Activated CD4-positive, alpha-beta T cell treated with anti-CD3 and anti-CD28 coated beads for 48 hours (primary cell): ENCODE measurements around the gene CD300H.
A peak's percentile ranks its signal among the peaks of the same experiment; 100 is the strongest.
"Not testable (repeated sequence)": the region's sequence is repeated elsewhere in the genome, so short reads cannot be mapped to it uniquely, and the experiment has no call there.

Source experiments
- DNase-seq: peaks from one replicate; pipeline ENCODE4 v3.0.0-alpha.2; 2020

Gene CD300H

DNA sequence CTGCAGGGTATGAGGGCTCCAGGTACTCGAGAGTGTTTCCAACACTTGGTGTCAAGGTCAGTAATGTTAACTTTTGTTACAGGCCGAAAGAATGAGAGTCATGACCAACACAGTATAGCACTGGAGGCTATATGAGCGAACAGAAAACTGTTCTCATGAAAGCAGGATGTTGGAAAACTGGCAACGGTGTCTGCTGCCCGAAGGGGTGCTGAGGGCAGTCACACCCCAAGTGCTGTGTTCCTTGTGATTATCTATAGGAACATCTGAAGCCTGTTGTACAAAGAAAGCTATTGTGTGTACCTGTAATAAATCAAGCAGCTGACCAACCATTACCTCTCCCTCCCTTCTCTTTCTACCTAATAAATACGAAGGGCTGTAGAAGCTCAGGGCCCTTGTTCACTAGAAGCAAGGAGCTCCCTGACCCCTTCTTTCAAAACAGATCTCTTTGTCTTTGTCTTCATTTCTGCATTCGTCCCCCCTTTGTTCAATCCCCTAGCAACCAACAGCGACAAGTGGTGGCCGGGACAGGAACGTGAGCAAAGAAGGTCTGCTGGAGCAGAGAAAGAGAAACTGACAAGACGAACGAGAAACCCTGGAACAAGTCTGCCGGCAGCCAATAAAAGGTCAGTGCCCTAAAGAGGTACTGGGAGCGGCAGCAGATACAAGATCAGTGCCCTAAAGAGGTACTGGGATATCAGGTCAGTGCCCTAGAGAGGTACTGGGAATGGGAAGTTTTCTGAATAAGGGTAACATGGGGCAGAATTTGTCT lies 17.2 kb upstream of the CD300H start:
- no peak for DNase-seq

DNA sequence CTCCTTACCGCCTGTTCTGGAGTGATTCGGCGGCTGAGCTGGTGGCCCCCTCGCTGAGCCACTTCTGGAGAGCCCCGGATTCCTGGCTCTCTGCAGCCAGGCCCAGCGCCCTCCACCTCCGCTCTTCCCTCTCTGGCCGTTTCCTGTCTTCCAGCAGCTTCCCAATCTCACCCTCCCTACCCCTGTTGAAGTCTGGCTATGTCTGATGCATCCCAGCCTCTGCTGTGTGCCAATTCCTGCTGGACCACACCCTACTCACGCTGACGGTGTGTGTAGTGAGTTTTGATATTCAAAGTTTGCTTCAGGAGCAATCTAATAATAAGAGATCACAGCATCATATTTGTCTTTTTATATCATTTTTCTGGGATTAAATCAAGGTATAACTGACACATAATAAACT lies 15.3 kb upstream of the CD300H start:
- no peak for DNase-seq

DNA sequence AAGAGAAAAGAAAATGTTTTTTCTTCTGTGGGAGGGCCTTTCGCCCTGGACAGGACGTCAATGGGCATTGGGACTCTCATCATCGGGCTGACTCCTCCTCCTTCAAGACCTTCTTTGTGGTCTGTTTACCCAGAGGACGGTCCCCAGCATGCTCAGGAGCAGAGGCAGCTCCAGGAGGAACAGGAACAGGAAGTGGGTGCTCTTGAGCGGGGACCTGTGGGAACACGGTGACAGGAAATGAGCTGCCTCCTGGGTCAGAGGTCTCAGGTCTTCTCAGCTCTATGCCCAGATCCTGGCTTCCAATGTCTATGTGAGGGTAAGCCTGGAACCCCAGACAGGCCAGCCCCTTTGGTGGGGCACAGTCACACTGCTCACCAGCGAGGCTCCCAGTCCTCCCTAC lies 12.6 kb upstream of the CD300H start:
- DNase-seq: no peak

DNA sequence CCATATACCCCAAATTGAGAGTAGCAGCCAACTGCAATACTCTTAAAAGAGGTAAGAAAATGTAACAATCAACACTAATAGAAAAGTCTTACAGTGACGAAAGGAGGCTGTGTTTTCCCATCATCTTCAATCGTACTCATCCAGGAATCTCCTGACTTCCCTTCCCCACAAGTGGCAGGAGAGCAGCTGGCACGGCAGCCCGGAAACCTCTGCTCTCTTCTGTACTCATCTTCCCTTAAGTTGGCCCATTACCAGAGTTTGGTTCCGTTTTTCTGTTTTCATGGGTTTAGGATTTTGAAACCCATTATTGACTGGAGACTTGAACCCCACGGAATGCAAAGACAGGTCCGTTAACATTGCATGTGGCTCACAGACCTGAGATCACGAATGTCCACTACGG lies 11.7 kb upstream of the CD300H start:
- DNase-seq: no peak

DNA sequence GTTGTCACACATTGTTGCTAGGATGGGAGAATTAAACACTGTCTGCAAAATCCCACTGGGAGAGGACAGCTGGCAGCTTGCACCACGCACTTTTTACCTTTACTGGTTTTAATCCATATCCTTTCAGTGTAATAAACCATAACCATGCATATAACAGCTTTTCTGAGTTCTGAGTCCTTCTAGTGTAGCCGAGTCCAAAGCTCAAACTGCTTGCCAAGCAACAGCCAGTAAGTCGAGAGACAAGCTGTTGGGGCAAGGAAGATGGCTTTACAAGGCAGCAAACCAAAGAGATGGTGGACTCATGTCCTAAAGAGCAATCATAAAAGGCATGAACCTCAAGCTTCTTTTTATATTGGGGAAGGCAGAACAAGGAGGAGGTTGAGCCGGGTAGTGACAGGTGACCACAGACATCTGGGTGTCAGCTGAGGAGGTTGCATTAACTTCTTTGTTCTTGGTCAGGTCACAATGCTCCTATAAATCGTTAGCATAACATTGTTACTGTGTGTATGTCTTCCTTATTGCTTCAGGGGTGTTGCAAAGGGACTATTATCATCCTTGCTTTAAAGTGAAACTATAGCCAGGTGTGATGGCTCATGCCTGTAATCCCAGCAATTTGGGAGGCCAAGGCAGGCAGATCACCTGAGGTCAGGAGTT lies 7.3 kb upstream of the CD300H start:
- DNase-seq: no peak

DNA sequence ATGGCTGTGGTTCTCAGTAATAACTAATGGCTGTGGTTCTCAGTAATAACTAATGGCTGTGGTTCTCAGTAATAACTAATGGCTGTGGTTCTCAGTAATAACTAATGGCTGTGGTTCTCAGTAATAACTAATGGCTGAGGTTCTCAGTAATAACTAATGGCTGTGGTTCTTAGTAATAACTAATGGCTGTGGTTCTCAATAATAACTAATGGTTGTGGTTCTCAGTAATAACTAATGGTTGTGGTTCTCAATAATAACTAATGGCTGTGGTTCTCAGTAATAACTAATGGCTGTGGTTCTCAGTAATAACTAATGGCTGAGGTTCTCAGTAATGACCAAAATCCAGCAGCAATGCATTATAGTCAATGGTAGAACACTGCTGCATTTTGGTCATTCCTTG lies 6.3 kb upstream of the CD300H start:
- not testable (repeated sequence) for DNase-seq

DNA sequence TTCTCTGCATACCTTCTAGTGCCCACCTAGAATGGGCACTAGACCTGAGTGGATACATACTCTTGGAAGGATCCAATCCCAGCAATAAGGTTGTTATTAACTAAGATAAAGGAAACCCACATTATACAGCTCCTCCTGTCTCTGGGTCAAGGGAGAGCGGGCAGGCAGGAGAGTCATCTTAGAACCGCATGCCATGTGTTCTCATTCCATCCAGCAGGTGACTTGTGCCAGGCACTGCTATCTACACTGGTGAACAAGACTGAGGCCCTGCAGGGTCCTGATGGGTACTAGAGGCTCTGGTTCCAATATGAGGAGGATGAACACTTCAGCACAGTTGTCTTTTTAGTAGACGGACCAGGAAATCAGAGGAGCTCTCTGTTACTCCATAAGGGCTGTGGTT lies 5.9 kb upstream of the CD300H start:
- DNase-seq: no peak

DNA sequence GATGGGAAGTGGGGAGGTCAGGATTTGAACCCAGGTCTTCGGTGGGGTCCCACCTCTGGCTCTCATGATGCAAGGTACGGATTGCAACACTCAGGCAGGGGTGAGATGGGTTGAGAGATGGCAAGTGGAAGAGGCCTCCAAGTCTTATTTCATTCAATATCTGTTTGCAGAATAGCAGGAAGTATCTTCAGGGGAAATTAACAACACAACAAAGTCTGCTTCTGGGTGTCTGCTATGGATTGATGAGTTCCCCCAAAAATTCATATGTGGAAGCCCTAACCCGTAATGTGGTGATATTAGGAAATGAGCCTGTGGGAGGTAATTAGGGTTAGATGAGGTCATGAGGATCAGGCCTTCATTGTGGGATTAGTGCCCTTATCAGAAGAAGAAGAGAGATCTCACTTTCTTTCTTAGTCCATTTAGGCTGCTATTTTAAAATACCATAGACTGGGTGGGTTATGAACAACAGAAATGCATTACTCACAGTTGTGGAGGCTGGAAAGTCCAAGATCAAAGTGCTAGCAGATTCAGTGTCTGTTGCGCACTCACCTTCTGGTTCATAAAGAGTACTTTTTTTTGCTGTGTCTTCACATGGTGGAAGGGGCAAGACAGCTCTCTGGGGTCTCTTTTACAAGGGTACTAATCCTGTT lies 4.4 kb upstream of the CD300H start:
- no peak for DNase-seq

DNA sequence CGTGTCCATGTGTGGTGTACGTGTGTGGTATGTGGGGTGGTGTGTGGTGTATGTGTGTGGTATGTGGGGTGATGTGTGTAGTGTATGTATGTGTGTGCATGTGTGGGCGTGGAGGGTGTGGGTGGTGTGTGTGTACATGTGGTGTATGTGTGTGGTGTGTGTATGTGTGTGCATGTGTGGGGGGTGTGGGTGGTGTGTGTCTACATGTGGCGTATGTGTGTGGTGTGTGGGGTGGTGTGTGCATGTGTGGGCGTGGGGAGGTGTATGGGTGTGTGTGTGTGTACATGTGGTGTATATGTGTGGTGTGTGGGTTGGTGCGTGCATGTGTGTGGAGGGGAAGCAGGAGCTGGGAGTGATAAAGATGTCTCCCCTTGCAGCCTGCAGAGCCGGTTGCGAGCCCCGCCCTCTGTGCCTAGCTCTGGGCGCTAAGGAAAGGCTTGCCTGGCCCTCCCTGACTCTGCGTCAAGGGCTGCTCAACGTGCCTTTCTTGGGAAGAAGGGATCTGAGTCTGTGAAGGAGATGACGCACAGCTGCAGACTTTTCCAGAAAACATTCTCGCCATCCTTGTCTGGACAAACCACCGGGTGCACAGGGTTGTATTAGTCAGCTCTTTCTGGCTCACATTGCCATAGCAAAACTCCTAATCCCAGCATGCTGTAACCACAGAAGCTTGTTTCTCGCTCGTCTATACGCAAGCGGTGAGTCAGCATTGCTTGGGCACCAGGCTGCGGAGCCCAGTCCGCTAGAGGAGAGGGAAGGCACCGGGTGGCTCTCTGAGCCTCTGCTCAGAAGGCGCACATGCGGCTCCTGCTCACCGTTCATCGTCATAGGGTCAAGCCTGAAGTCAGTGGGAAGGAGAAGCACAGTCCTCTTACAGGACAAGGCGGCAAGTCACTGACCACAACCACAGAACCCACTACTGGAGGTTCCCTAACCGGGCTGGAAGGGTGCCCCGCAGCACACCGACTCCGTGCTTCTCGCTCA lies 2.0 kb upstream of the CD300H start:
- peak; percentile 71 for DNase-seq

DNA sequence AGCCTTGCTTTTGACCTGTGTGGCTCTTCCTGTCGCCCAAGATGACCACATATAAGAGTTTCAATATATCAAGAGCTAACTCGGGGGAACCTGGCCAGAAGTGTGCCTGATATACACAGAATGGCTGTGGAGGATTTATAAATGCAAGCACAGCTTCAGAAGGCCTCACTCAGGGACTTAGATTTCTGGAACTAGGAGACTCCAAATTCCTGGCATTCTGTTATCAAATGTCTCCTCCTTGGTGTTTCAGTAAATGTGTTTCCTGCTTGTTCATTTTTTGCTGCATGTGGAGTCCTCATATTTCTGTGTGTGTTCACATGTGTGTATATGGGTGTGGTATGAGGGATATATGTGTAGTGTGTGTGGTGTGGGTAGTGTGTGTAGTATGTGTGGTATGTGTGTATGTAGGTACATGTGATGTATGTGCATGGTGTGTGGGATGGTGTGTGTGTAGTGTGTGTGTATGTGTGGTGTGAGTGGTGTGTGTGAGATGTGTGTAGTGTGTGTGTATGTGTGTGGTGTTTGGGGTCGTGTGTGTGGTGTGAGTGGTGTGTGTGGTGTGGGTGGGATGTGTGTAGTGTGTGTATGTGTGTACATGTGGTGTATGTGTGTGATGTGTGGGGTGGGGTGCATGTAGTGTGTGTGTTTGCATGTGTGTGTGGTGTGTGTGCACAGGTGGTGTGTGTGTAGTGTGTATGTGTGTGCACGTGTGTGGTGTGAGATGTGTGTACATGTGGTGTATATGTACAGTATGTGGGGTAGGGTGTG lies 981 bp upstream of the CD300H start:
- no peak for DNase-seq

DNA sequence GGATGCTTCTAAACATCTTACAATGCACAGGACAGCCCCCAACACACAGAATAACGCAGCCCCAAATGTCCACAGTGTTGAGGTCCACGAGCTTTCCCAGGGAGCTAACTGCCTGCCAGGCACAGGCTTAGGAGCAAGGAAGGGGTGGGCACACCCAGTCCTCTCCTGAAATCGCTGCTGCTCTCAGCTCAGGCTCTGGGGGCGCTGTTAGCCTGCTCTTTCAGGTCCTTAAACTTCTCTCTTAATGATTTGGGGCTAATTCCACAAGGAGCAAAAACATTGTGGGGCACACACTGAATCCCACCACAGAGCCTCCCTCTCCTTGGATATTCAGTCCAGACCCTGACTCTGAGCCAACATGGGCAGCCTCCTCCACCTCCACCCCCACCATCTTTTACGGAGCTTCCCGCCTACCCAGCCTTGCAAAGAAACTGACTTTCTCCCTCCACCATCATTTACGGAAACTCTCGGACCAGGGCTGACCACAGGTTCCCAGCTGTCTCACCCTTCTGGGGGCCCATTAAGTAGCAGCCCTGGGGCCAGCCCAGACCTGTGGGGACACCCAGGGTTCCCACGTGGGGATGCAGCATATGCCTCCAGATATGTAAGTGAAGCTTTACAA lies 1.1 kb downstream of the CD300H start:
- DNase-seq: peak; percentile 62

DNA sequence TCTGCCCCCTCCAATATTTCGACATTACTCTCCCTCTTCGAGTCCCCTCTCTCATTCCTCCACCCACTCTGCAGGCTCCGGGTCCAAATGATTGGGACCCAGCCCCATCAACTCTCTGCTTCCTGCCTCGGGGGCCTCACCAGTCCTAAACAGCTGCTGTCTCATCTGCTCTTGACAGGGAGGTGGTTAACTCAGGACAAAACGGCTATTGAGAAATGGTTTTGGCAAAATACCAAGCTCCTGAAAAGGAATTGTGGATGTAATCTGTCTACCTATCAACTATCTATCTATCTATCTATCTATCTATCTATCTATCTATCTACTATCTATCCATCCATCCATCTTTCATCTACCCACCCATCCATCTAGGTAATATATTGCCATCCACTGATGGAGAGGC lies 2.2 kb downstream of the CD300H start:
- DNase-seq: no peak

DNA sequence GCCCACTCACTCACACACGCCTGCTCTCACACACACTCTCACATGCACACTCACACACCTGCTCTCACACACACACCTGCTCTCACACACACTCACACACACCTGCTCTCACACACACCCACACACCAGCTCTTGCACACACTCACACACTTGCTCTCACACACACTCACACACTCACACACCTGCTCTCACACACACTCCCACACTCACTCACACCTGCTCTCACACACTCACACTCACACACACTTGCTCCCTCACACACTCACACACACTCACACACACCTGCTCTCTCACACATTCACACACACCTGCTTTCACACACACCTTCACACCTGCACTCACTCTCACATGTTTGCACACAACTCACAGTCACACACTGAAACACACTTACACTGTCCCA lies 4.0 kb downstream of the CD300H start:
- DNase-seq: no peak

DNA sequence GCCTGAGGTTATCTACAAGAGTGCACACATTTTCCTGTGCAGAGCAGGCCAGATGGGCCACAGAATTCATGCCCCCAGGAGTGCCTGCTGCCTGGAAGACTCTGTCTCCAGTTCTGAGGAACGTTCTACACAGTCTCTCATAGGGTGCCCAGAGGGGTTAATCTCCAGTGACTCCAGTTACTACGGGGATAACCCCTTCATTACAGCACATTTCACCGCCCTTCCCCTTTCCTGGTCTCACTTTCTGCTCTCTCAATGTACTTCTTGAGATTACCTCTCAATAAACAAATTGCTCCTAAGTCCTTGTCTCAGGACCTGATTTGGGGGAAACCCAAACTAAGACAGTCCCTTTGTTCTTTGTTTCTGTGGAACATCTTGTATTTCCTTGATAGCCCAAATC lies 5.7 kb downstream of the CD300H start:
- no peak for DNase-seq

DNA sequence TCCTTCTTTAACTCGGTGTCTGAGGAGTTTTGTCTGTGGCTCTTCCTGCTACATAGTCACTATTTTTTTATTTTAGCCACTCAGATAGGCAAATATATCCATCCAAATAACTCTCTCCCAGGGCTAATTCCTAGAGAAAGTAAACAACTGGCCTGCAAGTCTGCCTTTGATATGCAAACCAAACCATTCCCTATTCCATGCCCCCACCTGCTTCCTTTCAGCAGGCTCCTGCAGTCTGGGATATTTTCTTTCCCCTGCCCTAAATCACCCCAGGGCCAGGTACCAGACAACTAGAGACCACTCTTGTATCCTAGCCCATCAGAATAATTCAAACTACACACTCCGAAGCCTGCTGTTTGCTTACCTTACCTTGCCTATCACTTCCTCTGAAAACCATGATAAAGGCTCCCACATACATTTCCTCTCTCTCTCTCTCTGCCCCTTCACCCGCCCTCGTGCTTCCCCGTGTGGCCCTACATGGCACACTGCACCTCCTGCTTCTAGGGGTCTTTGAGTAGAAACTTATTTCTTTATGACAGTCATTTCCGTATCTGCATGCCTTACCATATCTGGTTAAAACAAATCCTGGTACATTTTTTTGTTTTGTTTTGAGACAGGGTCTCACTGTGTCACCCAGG lies 8.3 kb downstream of the CD300H start:
- DNase-seq: no peak

DNA sequence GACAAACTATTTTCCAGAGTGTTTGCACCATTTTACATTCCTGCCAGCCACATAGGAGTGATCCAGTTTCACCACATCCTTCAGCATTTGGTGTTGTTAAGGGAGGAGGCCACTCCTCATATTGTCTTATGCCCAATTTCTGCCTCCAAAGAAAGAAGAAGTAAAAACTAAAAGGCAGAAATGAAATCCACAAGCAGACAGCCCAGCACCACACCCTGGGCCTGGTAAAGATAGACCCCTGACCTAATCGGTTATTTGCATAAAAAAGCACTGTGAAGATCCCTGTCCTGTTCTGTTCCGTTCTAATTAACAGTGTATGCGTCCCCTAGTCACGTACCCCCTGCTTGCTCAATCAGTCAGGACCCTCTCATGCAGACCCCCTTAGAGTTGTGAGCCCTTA lies 8.9 kb downstream of the CD300H start:
- DNase-seq: not testable (repeated sequence)

DNA sequence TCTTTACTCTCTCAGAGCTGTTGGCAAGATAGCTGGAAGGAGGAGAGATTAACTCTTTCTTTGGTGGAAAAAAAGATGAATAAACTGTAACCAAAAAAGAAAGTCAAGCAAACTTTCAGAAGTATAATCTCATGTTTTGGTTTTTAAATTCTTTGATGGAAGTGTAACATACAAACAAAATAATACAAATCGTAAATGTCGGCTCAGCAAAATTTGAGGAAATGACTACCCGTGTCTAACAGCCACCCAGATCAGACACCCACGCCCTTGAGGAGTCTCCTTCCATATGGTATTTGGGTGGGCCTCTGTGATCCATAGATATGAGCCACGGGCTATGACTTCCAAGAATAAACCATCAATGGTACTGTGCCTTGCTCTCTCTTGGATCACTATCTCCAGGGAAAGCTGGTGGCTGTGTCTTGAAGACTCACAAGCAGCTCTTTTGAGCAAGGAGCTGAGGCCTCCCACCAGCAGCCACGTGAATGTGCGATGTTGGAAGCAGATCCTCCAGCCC lies 11.8 kb downstream of the CD300H start:
- DNase-seq: no peak

DNA sequence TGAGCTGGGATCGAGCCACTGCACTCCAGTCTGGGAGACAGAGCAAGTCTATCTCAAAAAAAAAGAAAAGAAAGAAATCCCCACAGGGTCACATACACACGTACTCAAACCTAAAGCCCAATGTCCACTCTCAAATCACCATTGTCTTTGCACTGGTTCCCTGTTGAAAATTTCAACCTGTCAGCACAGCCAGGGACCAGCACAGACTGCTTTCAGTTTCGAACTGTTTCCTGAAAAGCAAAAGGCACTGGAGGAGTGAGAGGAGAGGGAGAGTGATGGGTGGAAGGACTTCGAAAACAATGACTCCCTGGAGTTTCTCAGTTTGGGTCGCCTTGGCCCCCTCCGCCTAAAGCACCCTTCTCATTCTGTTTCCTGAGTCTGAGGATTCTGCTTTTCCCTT lies 12.4 kb downstream of the CD300H start:
- DNase-seq: no peak

DNA sequence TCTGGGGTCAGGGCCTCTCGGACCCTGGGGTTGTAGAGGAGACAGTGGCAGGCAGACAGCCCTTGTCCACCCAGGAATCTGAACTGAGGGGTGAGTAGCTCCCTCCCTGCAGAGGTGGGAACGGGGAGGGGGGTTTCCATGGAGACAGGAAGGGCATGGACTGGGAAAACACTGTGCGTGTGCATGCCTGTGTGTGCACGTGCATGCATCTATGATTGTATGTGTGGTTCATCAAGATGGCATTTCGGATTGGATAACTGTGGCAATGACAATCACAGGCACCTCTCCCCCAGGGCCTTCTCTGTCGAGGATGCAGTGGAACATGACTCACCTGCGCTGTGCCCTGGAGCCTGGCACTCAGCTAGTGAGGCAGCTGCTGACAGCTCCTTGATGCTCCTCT lies 15.3 kb downstream of the CD300H start:
- DNase-seq: no peak

DNA sequence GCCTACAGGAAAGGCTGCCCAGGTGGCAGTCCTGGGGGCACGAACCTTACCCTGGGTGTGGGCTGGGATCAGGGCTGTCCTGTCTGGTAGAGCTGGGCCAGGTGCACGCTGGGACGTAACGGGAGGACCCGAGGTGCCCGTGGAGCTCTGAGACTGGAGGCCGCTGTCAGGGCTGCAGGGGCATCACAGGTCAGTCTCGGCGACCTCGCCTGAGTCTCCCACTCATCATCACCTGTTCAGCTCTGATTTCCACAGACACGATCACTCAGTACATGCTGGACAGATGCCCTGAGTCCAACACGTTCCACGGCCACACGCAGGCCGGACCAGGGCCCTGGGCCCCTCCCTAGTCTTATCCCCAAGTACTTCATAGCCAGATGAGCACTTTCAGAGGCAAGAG lies 16.7 kb downstream of the CD300H start:
- no peak for DNase-seq

DNA sequence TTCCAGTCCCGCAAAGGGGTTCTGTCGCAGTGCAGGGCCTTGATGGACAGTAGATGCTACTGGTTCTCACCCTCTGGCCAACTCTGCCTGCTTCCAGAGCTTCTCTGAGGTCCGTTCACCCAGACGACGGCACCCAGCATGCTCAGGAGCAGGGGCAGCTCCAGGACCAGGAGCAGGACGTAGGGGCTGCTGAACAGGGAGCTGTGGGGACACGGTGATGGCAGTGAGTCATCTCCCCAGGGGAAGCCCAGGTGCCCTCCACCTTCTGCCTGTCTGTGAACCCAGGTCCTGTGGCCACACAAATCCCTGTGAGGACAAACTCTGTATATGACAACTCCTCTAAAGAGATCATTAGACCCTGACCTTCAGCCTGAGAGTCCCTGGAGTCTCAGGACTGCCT lies 18.0 kb downstream of the CD300H start:
- DNase-seq: no peak
